Mucosa of gallbladder (tissue), 1 donor: ENCODE measurements around the gene CPN2. TPM values are rescaled to one million over a fixed set of nuclear protein-coding genes. Genes with fewer than 3 reads are reported as not detected.

Source experiments
- DNase-seq: peaks from one replicate; pipeline ENCODE4 v3.0.0-alpha.2; 2020; ENCODE audit warnings: low spot score
- total RNA-seq: library from RNA; stranded (reverse); gene quantifications from one replicate; pipeline ENCODE4 v1.2.1, GENCODE V29; 2021
- donor health status: DM: no; HTN: no; CAD: no.

The CPN2 gene
- total RNA-seq, 1 donor from 2014 or later = 0.12 TPM

- DNase-seq = no peak
Measured at GRCh38 chr3:194352667-194353246, 1.6 kb upstream of the CPN2 start.

- DNase-seq = no peak
Measured at GRCh38 chr3:194351952-194352536, 916 bp upstream of the CPN2 start.

- DNase-seq = no peak
Measured at GRCh38 chr3:194350726-194351071, 429 bp downstream of the CPN2 start.

GRCh38 chr3:194348354-194348753 lies 2.8 kb downstream of the CPN2 start:
- no peak for DNase-seq

- no peak for DNase-seq
Measured at GRCh38 chr3:194346621-194347020, 4.5 kb downstream of the CPN2 start.

GRCh38 chr3:194346035-194346434 lies 5.1 kb downstream of the CPN2 start:
- no peak for DNase-seq

- DNase-seq = peak; percentile 81
Measured at GRCh38 chr3:194344012-194344411, 7.1 kb downstream of the CPN2 start.

GRCh38 chr3:194343561-194343893 lies 7.6 kb downstream of the CPN2 start:
- no peak for DNase-seq

- no peak for DNase-seq
Measured at GRCh38 chr3:194342861-194343560, 8.1 kb downstream of the CPN2 start.

GRCh38 chr3:194340757-194341400 lies 10.2 kb downstream of the CPN2 start:
- DNase-seq = no peak

- no peak for DNase-seq
Measured at GRCh38 chr3:194339840-194340239, 11.3 kb downstream of the CPN2 start.

- DNase-seq = no peak
Measured at GRCh38 chr3:194339356-194339755, 11.8 kb downstream of the CPN2 start.

GRCh38 chr3:194337965-194338753 lies 13.0 kb downstream of the CPN2 start:
- no peak for DNase-seq

- no peak for DNase-seq
Measured at GRCh38 chr3:194336601-194337355, 14.3 kb downstream of the CPN2 start.

GRCh38 chr3:194333981-194334320 lies 17.2 kb downstream of the CPN2 start:
- no peak for DNase-seq

GRCh38 chr3:194333212-194333980 lies 17.7 kb downstream of the CPN2 start:
- peak; percentile 89 for DNase-seq

GRCh38 chr3:194332858-194333211 lies 18.3 kb downstream of the CPN2 start:
- DNase-seq = peak; percentile 51

- peak; percentile 59 for DNase-seq
Measured at GRCh38 chr3:194330579-194330978, 20.5 kb downstream of the CPN2 start.

GRCh38 chr3:194330160-194330559 lies 21.0 kb downstream of the CPN2 start:
- DNase-seq = no peak

GRCh38 chr3:194329583-194329965 lies 21.6 kb downstream of the CPN2 start:
- no peak for DNase-seq
